HEK293 (cell line): ENCODE data around the gene TRIB2.

Experiments used
- CTCF ChIA-PET: fragments of 350-600 bp; formaldehyde crosslinking; extraction: SDS; loops from one replicate; lab custom pipeline; 2021; ENCODE audit warnings: antibody characterized with exemption; lab: Yijun Ruan, JAX
- POLR2A ChIA-PET: fragments of 300-600 bp; formaldehyde crosslinking; extraction: SDS; loops from one replicate; lab custom pipeline; 2020; ENCODE audit warnings: antibody characterized with exemption, inconsistent platforms; lab: Yijun Ruan, JAX
- H3K27ac ChIP-seq: fragments of 200-500 bp; sonication (Bioruptor generic); 2 replicates; pipeline ENCODE4 v1.5.1; 2014; ENCODE audit warnings: low read depth, low read length, control low read depth, inconsistent platforms; ENCODE audit errors: extremely low read depth
- H3K36me3 ChIP-seq, 2 experiments: fragments of 200-500 bp in 1 of 2; sonication (Bioruptor generic) in 1 of 2; 1 replicate in 1 of 2; 2 replicates in 1 of 2; pipeline ENCODE4 v1.5.1; 2014 to 2017; ENCODE audit warnings: inconsistent platforms in 2 of 2, low read length in 2 of 2; ENCODE audit not compliant: control insufficient read depth in 2 of 2, insufficient read depth in 1 of 2
- H3K4me1 ChIP-seq: fragments of 200-500 bp; sonication (Bioruptor generic); 2 replicates; pipeline ENCODE4 v1.5.1; 2014; ENCODE audit warnings: mild to moderate bottlenecking, low read length, inconsistent platforms; ENCODE audit not compliant: control insufficient read depth, insufficient read depth
- H3K4me3 ChIP-seq: 2 replicates; pipeline ENCODE4 v1.5.1; 2011; ENCODE audit warnings: low read depth, mild to moderate bottlenecking, control low read depth, low read length, moderate library complexity
- H3K9me3 ChIP-seq: fragments of 200-500 bp; sonication (Bioruptor generic); 2 replicates; pipeline ENCODE4 v1.5.1; 2014; ENCODE audit warnings: low read depth, low read length, inconsistent platforms; ENCODE audit not compliant: control insufficient read depth, insufficient read depth
- HOXA7 ChIP-seq: sonication (generic); formaldehyde crosslinking; IDR thresholded peaks from 2 replicates; pipeline ENCODE4 v1.8.1; 2022; ENCODE audit warnings: missing genetic modification reagents, borderline replicate concordance
- PATZ1 ChIP-seq: fragments of 450-650 bp; formaldehyde crosslinking; IDR thresholded peaks from 2 replicates; pipeline ENCODE4 v1.5.1; 2016; ENCODE audit warnings: missing biosample characterization, missing genetic modification characterization
- PRDM4 ChIP-seq: fragments of 450-650 bp; formaldehyde crosslinking; IDR thresholded peaks from 2 replicates; pipeline ENCODE4 v1.5.1; 2017; ENCODE audit warnings: missing biosample characterization, missing genetic modification characterization
- ZBTB10 ChIP-seq: fragments of 450-650 bp; formaldehyde crosslinking; IDR thresholded peaks from 2 replicates; pipeline ENCODE4 v1.5.1; 2016; ENCODE audit warnings: missing biosample characterization, missing genetic modification characterization
- ZBTB17 ChIP-seq: fragments of 450-650 bp; formaldehyde crosslinking; IDR thresholded peaks from 2 replicates; pipeline ENCODE4 v1.5.1; 2016; ENCODE audit warnings: missing biosample characterization, missing genetic modification characterization
- ZNF140 ChIP-seq: fragments of 450-650 bp; formaldehyde crosslinking; IDR thresholded peaks from 2 replicates; pipeline ENCODE4 v1.5.1; 2016; ENCODE audit warnings: missing biosample characterization, missing genetic modification characterization
- ZNF146 ChIP-seq: fragments of 450-650 bp; formaldehyde crosslinking; IDR thresholded peaks from 2 replicates; pipeline ENCODE4 v1.5.1; 2016; ENCODE audit warnings: missing biosample characterization, missing genetic modification characterization
- ZNF19 ChIP-seq: fragments of 450-650 bp; formaldehyde crosslinking; IDR thresholded peaks from 2 replicates; pipeline ENCODE4; 2016; ENCODE audit warnings: missing biosample characterization, missing genetic modification characterization, low read depth
- ZNF2 ChIP-seq: fragments of 450-650 bp; formaldehyde crosslinking; IDR thresholded peaks from 2 replicates; pipeline ENCODE4 v1.5.1; 2016; ENCODE audit warnings: missing biosample characterization, missing genetic modification characterization
- ZNF248 ChIP-seq: fragments of 450-650 bp; formaldehyde crosslinking; IDR thresholded peaks from 2 replicates; pipeline ENCODE4 v1.5.1; 2017; ENCODE audit warnings: missing biosample characterization, missing genetic modification characterization
- ZNF362 ChIP-seq: fragments of 450-650 bp; formaldehyde crosslinking; IDR thresholded peaks from 2 replicates; pipeline ENCODE4 v1.5.1; 2016; ENCODE audit warnings: missing biosample characterization, missing genetic modification characterization
- ZNF544 ChIP-seq: fragments of 450-650 bp; formaldehyde crosslinking; IDR thresholded peaks from 2 replicates; pipeline ENCODE4 v1.5.0; 2017; ENCODE audit warnings: missing biosample characterization, missing genetic modification characterization
- ZNF623 ChIP-seq: fragments of 450-650 bp; formaldehyde crosslinking; IDR thresholded peaks from 2 replicates; pipeline ENCODE4 v1.5.1; 2016; ENCODE audit warnings: missing biosample characterization, missing genetic modification characterization
- ZNF692 ChIP-seq: fragments of 450-650 bp; formaldehyde crosslinking; IDR thresholded peaks from 2 replicates; pipeline ENCODE4 v1.5.1; 2016; ENCODE audit warnings: missing biosample characterization, missing genetic modification characterization
- ZNF704 ChIP-seq: fragments of 450-650 bp; formaldehyde crosslinking; IDR thresholded peaks from 2 replicates; pipeline ENCODE4 v1.5.1; 2016; ENCODE audit warnings: missing biosample characterization, missing genetic modification characterization
- ZNF76 ChIP-seq: fragments of 450-650 bp; formaldehyde crosslinking; IDR thresholded peaks from 2 replicates; pipeline ENCODE4; 2016; ENCODE audit warnings: low read depth, missing biosample characterization, missing genetic modification characterization, borderline replicate concordance
- ZNF777 ChIP-seq: fragments of 450-650 bp; formaldehyde crosslinking; IDR thresholded peaks from 2 replicates; pipeline ENCODE4 v1.5.1; 2017; ENCODE audit warnings: missing biosample characterization, missing genetic modification characterization, borderline replicate concordance
- ZSCAN30 ChIP-seq: fragments of 450-650 bp; IDR thresholded peaks from 2 replicates; pipeline ENCODE4 v1.5.1; 2018; ENCODE audit warnings: missing biosample characterization, mild to moderate bottlenecking, missing genetic modification characterization, moderate library complexity

Gene TRIB2

GRCh38 chr2:12770300-12770968 lies 53.7 kb downstream of the TRIB2 start:
- Histone ChIP-seq H3K4me3 (no peak overlapping the region), H3K9me3 (no peaks in the 10 kb centered on the region), H3K4me1 (no peaks in the 10 kb centered on the region; the same call in 1 of the 2 replicates), H3K27ac (no peak overlapping the region), H3K36me3 (no peaks in the 10 kb centered on the region)
- POLR2A ChIA-PET: no interaction called here
- TF ChIP-seq ZNF692 (tag by site-specific recombination) (no peak), ZNF623 (tag by site-specific recombination) (no peak), HOXA7 (CRISPR knock-in tag) (no peak), ZNF2 (no peak), ZNF704 (no peak), ZNF19 (no peak), ZBTB10 (tag by site-specific recombination) (no peak), ZNF140 (tag by site-specific recombination) (no peak), ZSCAN30 (tag by site-specific recombination) (no peak), ZNF777 (tag by site-specific recombination) (no peak), ZNF76 (tag by site-specific recombination) (no peak), ZNF362 (tag by site-specific recombination) (no peak), ZNF146 (tag by site-specific recombination) (no peak), PRDM4 (no peak), ZBTB17 (no peak), ZNF544 (tag by site-specific recombination) (no peak), PATZ1 (tag by site-specific recombination) (no peak), ZNF248 (tag by site-specific recombination) (no peak)
- CTCF ChIA-PET: interaction anchor here (0.7 kb wide), 1 partner anchor 51 kb away, joined by 3 read pairs; no protein-coding TSS in a partner anchor
